Keratinocyte (primary cell): ENCODE measurements around the gene CCNK. TPM values are rescaled to one million over a fixed set of nuclear protein-coding genes. Genes with fewer than 3 reads are reported as not detected.

Experiments used
- DNase-seq: peaks from one replicate; pipeline ENCODE4 v3.0.0-alpha.2; 2011; ENCODE audit warnings: low read depth, missing footprints, low spot score
- FAIRE-seq: peaks from 2 replicates; lab custom pipeline; 2011; peaks lifted over from hg19 to GRCh38; lab: Jason Lieb, UNC
- H2AFZ ChIP-seq: 2 replicates; pipeline ENCODE4 v1.6.0; 2012; ENCODE audit warnings: low read length, control low read depth, inconsistent platforms; ENCODE audit not compliant: control insufficient read depth
- H3K27ac ChIP-seq: 2 replicates; pipeline ENCODE4 v1.5.1; 2011; ENCODE audit warnings: low read length; ENCODE audit not compliant: control insufficient read depth, insufficient read depth
- H3K27me3 ChIP-seq: 3 replicates; pipeline ENCODE4 v1.6.0; 2011; ENCODE audit warnings: low read length; ENCODE audit not compliant: control insufficient read depth, insufficient read depth; ENCODE audit errors: extremely low read depth
- H3K36me3 ChIP-seq, 2 experiments: 2 replicates in 1 of 2; 3 replicates in 1 of 2; pipeline ENCODE4 v1.5.1; 2011; ENCODE audit warnings: low read length in 2 of 2, mild to moderate bottlenecking in 1 of 2; ENCODE audit not compliant: control insufficient read depth in 2 of 2, insufficient read depth in 2 of 2; ENCODE audit errors: extremely low read depth in 1 of 2
- H3K4me1 ChIP-seq: 3 replicates; pipeline ENCODE4 v1.5.1; 2011; ENCODE audit warnings: low read length; ENCODE audit not compliant: control insufficient read depth, insufficient read depth; ENCODE audit errors: extremely low read depth
- H3K4me2 ChIP-seq: 3 replicates; pipeline ENCODE4 v1.6.0; 2011; ENCODE audit warnings: low read depth, low read length; ENCODE audit not compliant: control insufficient read depth, insufficient read depth; ENCODE audit errors: extremely low read depth
- H3K4me3 ChIP-seq, 3 experiments: fragments of 200-600 bp in 1 of 3; sonication (generic) in 1 of 3; 2 replicates in 2 of 3; 3 replicates in 1 of 3; pipeline ENCODE4 v1.5.1; 2011 to 2016; ENCODE audit warnings: low read length in 3 of 3, mild to moderate bottlenecking in 3 of 3, control low read depth in 2 of 3, inconsistent platforms in 1 of 3, low read depth in 1 of 3, mixed read lengths in 1 of 3, mixed run types in 1 of 3, moderate library complexity in 1 of 3; ENCODE audit not compliant: control insufficient read depth in 2 of 3, insufficient read depth in 2 of 3; ENCODE audit errors: extremely low read depth in 1 of 3
- H3K79me2 ChIP-seq: 2 replicates; pipeline ENCODE4 v1.6.0; 2012; ENCODE audit warnings: low read length; ENCODE audit not compliant: control insufficient read depth, insufficient read depth
- H3K9ac ChIP-seq: 3 replicates; pipeline ENCODE4 v1.6.0; 2011; ENCODE audit warnings: low read length; ENCODE audit not compliant: control insufficient read depth, insufficient read depth; ENCODE audit errors: extremely low read depth
- H3K9me1 ChIP-seq: 3 replicates; pipeline ENCODE4 v1.6.0; 2011; ENCODE audit warnings: low read length; ENCODE audit not compliant: control insufficient read depth, insufficient read depth; ENCODE audit errors: extremely low read depth
- H3K9me3 ChIP-seq: 2 replicates; pipeline ENCODE4 v1.5.1; 2012; ENCODE audit warnings: low read depth, low read length; ENCODE audit not compliant: control insufficient read depth
- H4K20me1 ChIP-seq: 3 replicates; pipeline ENCODE4 v1.6.0; 2011; ENCODE audit warnings: low read length; ENCODE audit not compliant: control insufficient read depth, insufficient read depth; ENCODE audit errors: extremely low read depth
- EZH2 ChIP-seq: IDR thresholded peaks from one replicate; pipeline ENCODE4 v1.6.1; 2012; ENCODE audit warnings: inconsistent platforms, mild to moderate bottlenecking, low read length, moderate library complexity
- dilution Hi-C: fragments of 300-500 bp; cut with MboI; formaldehyde crosslinking; loops from one replicate; pipeline ENCODE4 v1.7.0; 2020; ENCODE audit warnings: low sequenced_read_pairs; ENCODE audit not compliant: extremely low pct_ligation_motif_present
- polyA plus RNA-seq, 5 experiments: library from polyadenylated mRNA; depleted of rRNA in 3 of 5; stranded (reverse) in 3 of 5; stranded (forward) in 1 of 5; unstranded in 1 of 5; fragments of >200 nt; gene quantifications; 1 replicate in 1 of 5; 2 replicates in 3 of 5; 3 replicates in 1 of 5; pipeline versions ENCODE4 v1.2.1 to v1.2.3, GENCODE V29; 2011 to 2012; ENCODE audit warnings: missing spikeins in 2 of 5, low read depth in 1 of 5, low replicate concordance in 1 of 5
- TF ChIP-seq, protein P1 (sequence below), 3 experiments: IDR thresholded peaks in 1 of 3; conservative IDR thresholded peaks in 1 of 3; optimal IDR thresholded peaks in 1 of 3; 2 replicates in 2 of 3; 3 replicates in 1 of 3; pipeline versions ENCODE3 to v1.5.1; 2011; ENCODE audit warnings: low read length in 3 of 3, mild to moderate bottlenecking in 3 of 3, moderate library complexity in 2 of 3, control low read depth in 1 of 3, inconsistent platforms in 1 of 3; ENCODE audit not compliant: insufficient read depth in 2 of 3; ENCODE audit errors: extremely low read depth in 1 of 3

The CCNK gene
- polyA plus RNA-seq, 1 donor (not counting 4 experiments of a cell fraction or from before 2014, with no cell fraction given): 12.8 TPM

DNA sequence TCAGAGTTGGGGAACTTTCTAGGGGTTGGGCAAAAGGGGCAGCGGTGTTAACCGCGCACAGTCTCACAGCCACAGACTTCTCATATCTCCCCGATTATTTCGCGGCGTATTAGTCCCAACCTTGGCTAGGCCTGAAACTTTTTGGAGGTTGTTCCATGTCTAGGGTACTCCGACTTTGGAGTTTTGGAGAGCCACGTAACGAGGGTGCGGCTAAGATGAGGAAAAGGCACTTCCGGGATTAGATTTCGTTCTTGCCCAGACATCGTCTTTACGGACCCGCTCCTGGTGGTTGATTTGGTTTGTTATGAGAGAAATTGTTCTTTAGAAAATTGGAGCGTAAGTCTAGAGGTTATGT is 513 bp downstream of the CCNK start:
- dilution Hi-C loops: no loop called here
- H2AFZ ChIP-seq: peak overlapping the region; percentile 90
- no peaks in the 10 kb centered on the region for H3K9me3 ChIP-seq
- TF ChIP-seq, protein P1, sequence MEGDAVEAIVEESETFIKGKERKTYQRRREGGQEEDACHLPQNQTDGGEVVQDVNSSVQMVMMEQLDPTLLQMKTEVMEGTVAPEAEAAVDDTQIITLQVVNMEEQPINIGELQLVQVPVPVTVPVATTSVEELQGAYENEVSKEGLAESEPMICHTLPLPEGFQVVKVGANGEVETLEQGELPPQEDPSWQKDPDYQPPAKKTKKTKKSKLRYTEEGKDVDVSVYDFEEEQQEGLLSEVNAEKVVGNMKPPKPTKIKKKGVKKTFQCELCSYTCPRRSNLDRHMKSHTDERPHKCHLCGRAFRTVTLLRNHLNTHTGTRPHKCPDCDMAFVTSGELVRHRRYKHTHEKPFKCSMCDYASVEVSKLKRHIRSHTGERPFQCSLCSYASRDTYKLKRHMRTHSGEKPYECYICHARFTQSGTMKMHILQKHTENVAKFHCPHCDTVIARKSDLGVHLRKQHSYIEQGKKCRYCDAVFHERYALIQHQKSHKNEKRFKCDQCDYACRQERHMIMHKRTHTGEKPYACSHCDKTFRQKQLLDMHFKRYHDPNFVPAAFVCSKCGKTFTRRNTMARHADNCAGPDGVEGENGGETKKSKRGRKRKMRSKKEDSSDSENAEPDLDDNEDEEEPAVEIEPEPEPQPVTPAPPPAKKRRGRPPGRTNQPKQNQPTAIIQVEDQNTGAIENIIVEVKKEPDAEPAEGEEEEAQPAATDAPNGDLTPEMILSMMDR (optimal IDR thresholded peaks at IDR 0.05 in 1 of 3, IDR thresholded peaks at IDR 0.05 in 1 of 3, conservative IDR thresholded peaks at IDR 0.05 in 1 of 3; ENCODE audit: extremely low read depth in 1 of 3, insufficient read depth in 2 of 3, low read length in 3 of 3): no peak
- TF ChIP-seq EZH2: no peak
- H3K36me3 ChIP-seq: peaks cover 0 to 3% of the 10 kb centered on the region in 2 experiments
- H3K79me2 ChIP-seq: peaks cover 91% of the 10 kb centered on the region
- peaks cover 34% of the 10 kb centered on the region for H3K4me1 ChIP-seq
- H3K4me2 ChIP-seq: peak overlapping the region; percentile 93
- H3K4me3 ChIP-seq: peak overlapping the region; percentile 79 to 91 (median 84)
- H4K20me1 ChIP-seq: peaks cover 21% of the 10 kb centered on the region
- DNase-seq: no peak
- peak overlapping the region; percentile 97 for H3K9ac ChIP-seq
- no peaks in the 10 kb centered on the region for H3K9me1 ChIP-seq
- no peak for FAIRE-seq
- no peaks in the 10 kb centered on the region for H3K27me3 ChIP-seq
- H3K27ac ChIP-seq: peak overlapping the region; percentile 96

GRCh38 chr14:99484106-99484505 is 2.9 kb downstream of the CCNK start:
- H3K9me1 ChIP-seq: no peaks in the 10 kb centered on the region
- no peak for TF ChIP-seq EZH2
- TF ChIP-seq, protein P1 (optimal IDR thresholded peaks at IDR 0.05 in 1 of 3, IDR thresholded peaks at IDR 0.05 in 1 of 3, conservative IDR thresholded peaks at IDR 0.05 in 1 of 3; ENCODE audit: extremely low read depth in 1 of 3, insufficient read depth in 2 of 3, low read length in 3 of 3): no peak
- FAIRE-seq: peak; percentile 66
- H3K36me3 ChIP-seq: peaks cover 0 to 3% of the 10 kb centered on the region in 2 experiments
- H3K79me2 ChIP-seq: peaks cover 92% of the 10 kb centered on the region
- peak; percentile 63 for DNase-seq
- H4K20me1 ChIP-seq: peaks cover 26% of the 10 kb centered on the region
- no peaks in the 10 kb centered on the region for H3K9me3 ChIP-seq
- H3K4me2 ChIP-seq: peak overlapping the region; percentile 93
- peak overlapping the region in 1 of 3 experiments; percentile 8 for H3K4me3 ChIP-seq
- no peak overlapping the region for H3K27ac ChIP-seq
- no peak overlapping the region for H2AFZ ChIP-seq
- H3K27me3 ChIP-seq: no peaks in the 10 kb centered on the region
- dilution Hi-C loops: no loop called here
- H3K9ac ChIP-seq: peak overlapping the region; percentile 1
- peaks cover 26% of the 10 kb centered on the region for H3K4me1 ChIP-seq
